IMR-90 (cell line): Measurements from ENCODE around the gene TEP1. TPM values are rescaled to one million over a fixed set of nuclear protein-coding genes. Genes with fewer than 3 reads are reported as not detected.
A peak's percentile ranks its signal among the peaks of the same experiment; 100 is the strongest.

ENCODE experiments used
- ATAC-seq: fragments of 200-7000 bp; cut with Tn5 transposase; 2 replicates; pipeline ENCODE4 v1.9.1; 2020; ENCODE audit warnings: low read depth, mild to moderate bottlenecking, moderate library complexity
- BruUV-seq: library from RNA; stranded (reverse); fragments of 400-500 nt; replicated peaks from 2 replicates; lab custom pipeline; 2021; lab: Mats Ljungman, UMichigan
- CTCF ChIA-PET: fragments of 300-600 bp; formaldehyde crosslinking; extraction: SDS; loops from one replicate; lab custom pipeline; 2021; ENCODE audit warnings: antibody characterized with exemption; lab: Yijun Ruan, JAX
- POLR2A ChIA-PET: fragments of 300-600 bp; sonication (Branson Sonifier 250); formaldehyde crosslinking; loops from one replicate; lab custom pipeline; 2022; ENCODE audit warnings: antibody characterized with exemption; ENCODE audit not compliant: unreplicated experiment; lab: Charles Lee
- DNase-seq: peaks from one replicate; pipeline ENCODE4 v3.0.0; 2013
- H2AFZ ChIP-seq: replicated peaks from 2 replicates; pipeline ENCODE3; 2013; ENCODE audit warnings: low read length, mild to moderate bottlenecking; ENCODE audit not compliant: poor library complexity
- H2AK5ac ChIP-seq: 2 replicates; pipeline ENCODE4 v1.6.1; 2013; ENCODE audit warnings: low read depth, low read length, inconsistent platforms
- H2AK9ac ChIP-seq: replicated peaks from 2 replicates; pipeline ENCODE3; 2013; ENCODE audit warnings: mild to moderate bottlenecking, low read depth, low read length, moderate library complexity; ENCODE audit not compliant: poor library complexity
- H2BK120ac ChIP-seq: 2 replicates; pipeline ENCODE4 v1.6.1; 2013; ENCODE audit warnings: low read depth, low read length, inconsistent platforms
- H2BK15ac ChIP-seq: 3 replicates; pipeline ENCODE4 v1.6.1; 2013; ENCODE audit warnings: low read depth, low read length, inconsistent platforms
- H2BK20ac ChIP-seq: 2 replicates; pipeline ENCODE4 v1.6.1; 2013; ENCODE audit warnings: low read depth, mild to moderate bottlenecking, inconsistent platforms, low read length, moderate library complexity
- H2BK5ac ChIP-seq: 2 replicates; pipeline ENCODE4 v1.6.1; 2013; ENCODE audit warnings: mild to moderate bottlenecking, low read depth, low read length, inconsistent platforms; ENCODE audit not compliant: poor library complexity, severe bottlenecking
- H3K14ac ChIP-seq: replicated peaks from 2 replicates; pipeline ENCODE4 v1.6.1; 2013; ENCODE audit warnings: low read depth, low read length, inconsistent platforms
- H3K18ac ChIP-seq: 2 replicates; pipeline ENCODE4 v1.6.1; 2013; ENCODE audit warnings: low read depth, low read length, control low read depth
- H3K23ac ChIP-seq: 2 replicates; pipeline ENCODE4 v1.6.1; 2013; ENCODE audit warnings: low read depth, low read length, inconsistent platforms
- H3K27ac ChIP-seq: 2 replicates; pipeline ENCODE4 v1.5.1; 2013; ENCODE audit warnings: mild to moderate bottlenecking, control low read depth, low read length; ENCODE audit not compliant: insufficient read depth
- H3K27me3 ChIP-seq: 2 replicates; pipeline ENCODE4 v1.6.1; 2013; ENCODE audit warnings: low read length; ENCODE audit not compliant: control insufficient read depth, insufficient read depth
- H3K36me3 ChIP-seq: 2 replicates; pipeline ENCODE4 v1.6.1; 2013; ENCODE audit warnings: low read length, mixed read lengths; ENCODE audit not compliant: control insufficient read depth, insufficient read depth
- H3K4ac ChIP-seq: 2 replicates; pipeline ENCODE4 v1.6.1; 2013; ENCODE audit warnings: low read depth, low read length, inconsistent platforms
- H3K4me1 ChIP-seq: 2 replicates; pipeline ENCODE4 v1.6.1; 2013; ENCODE audit warnings: low read length, mixed read lengths; ENCODE audit not compliant: control insufficient read depth, insufficient read depth
- H3K4me2 ChIP-seq: 2 replicates; pipeline ENCODE4 v1.6.1; 2013; ENCODE audit warnings: low read depth, mild to moderate bottlenecking, control low read depth, low read length, moderate library complexity
- H3K4me3 ChIP-seq: 2 replicates; pipeline ENCODE4 v1.5.1; 2013; ENCODE audit warnings: low read depth, mild to moderate bottlenecking, control low read depth, low read length, moderate library complexity; ENCODE audit not compliant: insufficient read depth
- H3K56ac ChIP-seq: 2 replicates; pipeline ENCODE4 v1.6.1; 2013; ENCODE audit warnings: low read length, inconsistent platforms; ENCODE audit not compliant: insufficient read depth; ENCODE audit errors: extremely low read depth
- H3K79me1 ChIP-seq, 2 experiments: 2 replicates each; pipeline ENCODE4 v1.6.1; 2013; ENCODE audit warnings: low read length in 2 of 2, inconsistent platforms in 1 of 2, low read depth in 1 of 2
- H3K9ac ChIP-seq: 2 replicates; pipeline ENCODE4 v1.6.1; 2013; ENCODE audit warnings: low read depth, low read length, control low read depth
- H3K9me1 ChIP-seq: 2 replicates; pipeline ENCODE4 v1.6.1; 2013; ENCODE audit warnings: low read length, inconsistent platforms; ENCODE audit not compliant: insufficient read depth
- H3K9me3 ChIP-seq: 2 replicates; pipeline ENCODE4 v1.6.1; 2013; ENCODE audit warnings: low read length; ENCODE audit not compliant: control insufficient read depth, insufficient read depth
- H4K20me1 ChIP-seq: 2 replicates; pipeline ENCODE4 v1.6.1; 2013; ENCODE audit warnings: low read length, inconsistent platforms; ENCODE audit not compliant: insufficient read depth
- H4K5ac ChIP-seq: 2 replicates; pipeline ENCODE4 v1.6.1; 2013; ENCODE audit warnings: mild to moderate bottlenecking, low read depth, low read length, control low read depth
- H4K8ac ChIP-seq, 2 experiments: 2 replicates each; pipeline ENCODE4 v1.6.1; 2013; ENCODE audit warnings: low read depth in 2 of 2, low read length in 2 of 2, control low read depth in 1 of 2, inconsistent platforms in 1 of 2
- H4K91ac ChIP-seq: 2 replicates; pipeline ENCODE4 v1.6.1; 2013; ENCODE audit warnings: low read depth, low read length, inconsistent platforms; ENCODE audit not compliant: insufficient read depth
- MXI1 ChIP-seq: IDR thresholded peaks from 2 replicates; pipeline ENCODE4 v1.6.1; 2012; ENCODE audit warnings: low read depth, mild to moderate bottlenecking, low read length, moderate library complexity, borderline replicate concordance
- WGBS, 2 experiments: methylation state at CpG; one replicate each; pipeline versions ENCODE4 v1.1.5 to v1.1.7; 2013; ENCODE audit warnings: missing lambda C conversion rate in 2 of 2; ENCODE audit not compliant: insufficient read length in 1 of 2; ENCODE audit errors: extremely low coverage in 2 of 2; 5-methylcytosine and 5-hydroxymethylcytosine counted together
- dilution Hi-C: fragments of 300-500 bp; cut with HindIII; formaldehyde crosslinking; loops from one replicate; pipeline ENCODE4 v1.14.3; 2018; ENCODE audit warnings: low sequenced_read_pairs; ENCODE audit not compliant: unreplicated experiment
- in situ Hi-C: fragments of 300-500 bp; cut with MboI; formaldehyde crosslinking; loops from 3 replicates; pipeline ENCODE4 v1.14.3; 2019; ENCODE audit warnings: low sequenced_read_pairs, inconsistent platforms, mixed read lengths
- intact Hi-C: fragments of 100-400 bp; cut with micrococcal nuclease; formaldehyde crosslinking; loops from 2 replicates; pipeline ENCODE4 v1.10.0; 2022
- polyA plus RNA-seq, 3 experiments: library from polyadenylated mRNA; depleted of rRNA; stranded (reverse); fragments of >200 nt; gene quantifications; 2 replicates each; pipeline ENCODE4 v1.2.3, GENCODE V29; 2012; ENCODE audit warnings: low replicate concordance in 1 of 3
- total RNA-seq: library from RNA; depleted of rRNA; stranded (reverse); fragments of >200 nt; gene quantifications from 2 replicates; pipeline ENCODE4 v1.2.3, GENCODE V29; 2012

TEP1 gene
- total and polyA plus RNA-seq, 2 of the 4 experiments (the other 2 are of a cell fraction), result 10.7 to 12.4 TPM

GRCh38 chr14:20384886-20385285 lies 28.4 kb downstream of the TEP1 start:
- no peak overlapping the region for H4K91ac ChIP-seq
- H2AK9ac ChIP-seq, result peak overlapping the region; percentile 57
- no peak overlapping the region for H2BK5ac ChIP-seq
- POLR2A ChIA-PET, result no interaction called here
- no peaks in the 10 kb centered on the region for H3K79me1 ChIP-seq
- dilution Hi-C loops (no loop called here), in situ Hi-C loops (no loop called here), intact Hi-C loops (no loop called here)
- no peak overlapping the region for H3K23ac ChIP-seq
- no peak overlapping the region for H3K18ac ChIP-seq
- CTCF ChIA-PET, result no interaction called here
- H2BK20ac ChIP-seq, result no peak overlapping the region
- 95% methylated on average over 4 of the region's 5 CpGs; no CpG with 5 or more reads in 1 of the 2 experiments for WGBS, 2 experiments
- ATAC-seq (no peak), DNase-seq (no peak)
- peaks cover 73% of the 10 kb centered on the region for H3K36me3 ChIP-seq
- TF ChIP-seq MXI1, result no peak
- H3K56ac ChIP-seq, result no peak overlapping the region
- no peak overlapping the region for H3K4me3 ChIP-seq
- no peak overlapping the region for H4K8ac ChIP-seq
- H3K27ac ChIP-seq, result no peak overlapping the region
- no peak overlapping the region for H2AK5ac ChIP-seq
- H2AFZ ChIP-seq, result no peak overlapping the region
- no peak overlapping the region for H2BK120ac ChIP-seq
- no peak overlapping the region for H3K4ac ChIP-seq
- no peaks in the 10 kb centered on the region for H3K27me3 ChIP-seq
- H3K9me1 ChIP-seq, result no peaks in the 10 kb centered on the region
- no peak overlapping the region for H4K5ac ChIP-seq
- H3K9ac ChIP-seq, result no peak overlapping the region
- no peak overlapping the region for H3K14ac ChIP-seq
- H3K9me3 ChIP-seq, result no peaks in the 10 kb centered on the region
- no peak overlapping the region for H2BK15ac ChIP-seq
- H4K20me1 ChIP-seq, result no peaks in the 10 kb centered on the region
- no peaks in the 10 kb centered on the region for H3K4me1 ChIP-seq
- BruUV-seq, result no TSS peak
- H3K4me2 ChIP-seq, result no peak overlapping the region
